Activated CD4-positive, alpha-beta T cell treated with anti-CD3 and anti-CD28 coated beads, Interleukin-2, amount 10 ng/mL, durations not matched to agents 24 days and 14 days (primary cell): ENCODE results near the gene PLEKHD1. TPM values are rescaled to one million over a fixed set of nuclear protein-coding genes. Genes with fewer than 3 reads are reported as not detected.

Experiments
- DNase-seq: peaks from one replicate; pipeline ENCODE4 v3.0.0; 2022
- H3K27ac Mint-ChIP-seq: one replicate; pipeline ENCODE4 v1.8.0; 2022; ENCODE audit warnings: mild to moderate bottlenecking, mixed read lengths
- H3K27me3 Mint-ChIP-seq: one replicate; pipeline ENCODE4 v1.8.0; 2022; ENCODE audit warnings: mixed read lengths
- H3K36me3 Mint-ChIP-seq: one replicate; pipeline ENCODE4 v1.8.0; 2022; ENCODE audit warnings: low read depth, mild to moderate bottlenecking, mixed read lengths
- H3K4me1 Mint-ChIP-seq: one replicate; pipeline ENCODE4 v1.8.0; 2021; ENCODE audit warnings: mixed read lengths
- H3K4me3 Mint-ChIP-seq: one replicate; pipeline ENCODE4 v1.8.0; 2022; ENCODE audit warnings: mild to moderate bottlenecking, moderate library complexity, mixed read lengths
- H3K9me3 Mint-ChIP-seq: one replicate; pipeline ENCODE4 v1.8.0; 2021; ENCODE audit warnings: mixed read lengths
- intact Hi-C: fragments of 100-400 bp; cut with micrococcal nuclease; formaldehyde crosslinking; loops from one replicate; pipeline ENCODE4 v1.15.1; 2023
- total RNA-seq: library from RNA; stranded (reverse); gene quantifications from 2 replicates; pipeline ENCODE4 v1.2.3, GENCODE V29; 2022

PLEKHD1 gene
- total RNA-seq, 1 donor from 2014 or later, result 0.12 TPM

DNA sequence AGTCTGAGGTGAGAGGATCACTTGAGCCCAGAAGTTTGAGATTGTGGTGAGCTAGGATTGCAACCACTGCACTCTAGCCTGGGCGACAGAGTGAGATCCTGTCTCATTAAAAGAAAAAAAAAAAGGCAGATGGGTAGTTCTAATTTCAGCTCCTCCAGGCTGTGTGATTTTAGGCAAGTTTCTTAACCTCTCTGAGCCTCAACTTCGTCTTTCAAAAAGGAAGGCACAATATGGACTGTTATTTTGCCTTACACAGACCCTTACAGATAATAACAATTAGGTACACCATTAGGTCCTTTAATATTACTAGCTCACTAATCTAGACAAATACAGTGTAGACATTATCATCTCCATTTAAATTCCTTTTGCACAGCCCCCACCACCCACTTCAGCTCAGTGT, 94.9 kb downstream of the PLEKHD1 start:
- H3K4me1 Mint-ChIP-seq, result peaks cover 2% of the 10 kb centered on the region
- no peak for DNase-seq
- no peaks in the 10 kb centered on the region for H3K9me3 Mint-ChIP-seq
- H3K36me3 Mint-ChIP-seq, result no peaks in the 10 kb centered on the region
- intact Hi-C loops, result no loop called here
- no peak overlapping the region for H3K4me3 Mint-ChIP-seq
- peaks cover 41% of the 10 kb centered on the region for H3K27me3 Mint-ChIP-seq
- no peak overlapping the region for H3K27ac Mint-ChIP-seq

DNA sequence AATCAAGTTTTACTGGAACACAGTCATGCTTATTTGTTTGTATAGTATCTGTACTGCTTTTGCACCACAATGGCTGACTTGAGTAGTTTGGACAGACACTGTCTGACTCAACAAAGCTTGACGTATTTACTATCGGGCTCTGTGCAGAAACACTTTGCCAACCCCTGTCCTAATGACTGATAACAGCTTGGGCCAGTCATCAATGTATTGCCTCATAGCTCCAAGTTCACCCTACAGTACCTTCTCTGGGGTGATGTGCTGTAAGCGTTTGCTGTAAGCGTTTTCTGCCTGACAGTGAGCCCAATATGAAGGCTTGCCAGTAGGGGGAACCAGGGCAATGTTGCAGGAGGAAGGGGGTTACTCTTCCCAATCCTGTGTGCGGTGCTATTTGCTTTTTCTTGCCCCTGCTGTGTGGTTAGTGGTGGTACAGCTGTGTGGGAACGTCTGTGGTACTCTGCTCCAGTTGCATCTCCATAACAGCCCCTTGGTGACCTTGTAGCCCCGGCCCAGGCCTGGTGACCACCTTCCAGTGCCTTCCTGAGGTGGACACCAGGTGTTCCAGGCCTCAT, 95.6 kb downstream of the PLEKHD1 start:
- Mint-ChIP-seq H3K27me3 (peaks cover 37% of the 10 kb centered on the region), H3K4me1 (no peaks in the 10 kb centered on the region), H3K4me3 (no peak overlapping the region), H3K9me3 (no peaks in the 10 kb centered on the region), H3K27ac (no peak overlapping the region), H3K36me3 (no peaks in the 10 kb centered on the region)
- DNase-seq, result no peak
- intact Hi-C loops, result no loop called here

Other genes starting within 250 kb of the PLEKHD1 start
- 0.05 TPM in 1 of 2 replicates, not detected in the other for gene GALNT16, start 224.6 kb upstream of the PLEKHD1 start, total RNA-seq
- 434 and 441 TPM in 2 replicates for gene ERH, start 86.4 kb upstream of the PLEKHD1 start, total RNA-seq
- 49.5 and 53.4 TPM in 2 replicates for gene SLC39A9, start 86.0 kb upstream of the PLEKHD1 start, total RNA-seq
- gene CCDC177, start 90.1 kb downstream of the PLEKHD1 start, total RNA-seq, result 0.05 TPM in 1 of 2 replicates, not detected in the other
- 73.4 and 78.9 TPM in 2 replicates for gene SUSD6, start 126.9 kb downstream of the PLEKHD1 start, total RNA-seq